GM12878 (cell line): ENCODE measurements around the gene VSTM4. TPM values are rescaled to one million over a fixed set of nuclear protein-coding genes. Genes with fewer than 3 reads are reported as not detected.

ENCODE experiments used
- ATAC-seq: fragments of 200-7000 bp; cut with Tn5 transposase; 3 replicates; pipeline ENCODE4 v1.9.1; 2020; ENCODE audit warnings: mild to moderate bottlenecking, moderate library complexity
- BruUV-seq: library from RNA; stranded (reverse); fragments of 400-500 nt; replicated peaks from 2 replicates; lab custom pipeline; 2021; lab: Mats Ljungman, UMichigan
- CTCF ChIA-PET: fragments of 300-600 bp; sonication (Branson Sonifier 250); formaldehyde crosslinking; extraction: SDS; loops from one replicate; lab custom pipeline; 2021; ENCODE audit warnings: inconsistent platforms; lab: Yijun Ruan, JAX
- POLR2A ChIA-PET: fragments of 350-600 bp; formaldehyde crosslinking; extraction: SDS; loops from one replicate; lab custom pipeline; 2021; ENCODE audit warnings: inconsistent platforms; lab: Charles Lee
- RAD21 ChIA-PET: fragments of 300-600 bp; sonication (Branson Sonifier 250); formaldehyde crosslinking; loops from one replicate; lab custom pipeline; 2023; ENCODE audit warnings: antibody characterized with exemption; ENCODE audit not compliant: unreplicated experiment; lab: Charles Lee
- SMC1A ChIA-PET: fragments of 300-600 bp; sonication (Branson Sonifier 250); formaldehyde crosslinking; loops from one replicate; lab custom pipeline; 2023; ENCODE audit not compliant: unreplicated experiment, uncharacterized antibody; lab: Charles Lee
- DNase-seq: peaks from one replicate; pipeline ENCODE4 v3.0.0-alpha.2; 2011; ENCODE audit warnings: low read depth, low spot score
- FAIRE-seq: peaks from 3 replicates; lab custom pipeline; 2011; peaks lifted over from hg19 to GRCh38; lab: Jason Lieb, UNC
- H2AFZ ChIP-seq: 2 replicates; pipeline ENCODE4 v1.6.0; 2011; ENCODE audit warnings: low read depth, low read length, control low read depth; ENCODE audit not compliant: control insufficient read depth
- H3K27ac ChIP-seq: 2 replicates; pipeline ENCODE4 v1.5.1; 2011; ENCODE audit warnings: control low read depth; ENCODE audit not compliant: control insufficient read depth, insufficient read depth
- H3K27me3 ChIP-seq, 2 experiments: replicated peaks in 1 of 2; 2 replicates each; pipeline versions ENCODE4 v1.6.0 to v1.6.1; 2011; ENCODE audit warnings: low read length in 1 of 2; ENCODE audit not compliant: control insufficient read depth in 2 of 2, insufficient read depth in 2 of 2
- H3K36me3 ChIP-seq, 2 experiments: 2 replicates each; pipeline ENCODE4 v1.5.1; 2011; ENCODE audit warnings: low read length in 1 of 2; ENCODE audit not compliant: control insufficient read depth in 2 of 2, insufficient read depth in 2 of 2
- H3K4me1 ChIP-seq: 2 replicates; pipeline ENCODE4 v1.6.1; 2011; ENCODE audit warnings: mild to moderate bottlenecking, low read length, moderate library complexity, mixed read lengths; ENCODE audit not compliant: control insufficient read depth, insufficient read depth
- H3K4me2 ChIP-seq: 2 replicates; pipeline ENCODE4 v1.6.0; 2011; ENCODE audit warnings: control low read depth; ENCODE audit not compliant: control insufficient read depth, insufficient read depth
- H3K4me3 ChIP-seq: fragments of 200-600 bp; sonication (generic); 2 replicates; pipeline ENCODE4 v1.5.1; 2016
- H3K79me2 ChIP-seq: 2 replicates; pipeline ENCODE4 v1.6.0; 2011; ENCODE audit warnings: low read length; ENCODE audit not compliant: control insufficient read depth, insufficient read depth
- H3K9ac ChIP-seq: 2 replicates; pipeline ENCODE4 v1.8.0; 2011; ENCODE audit warnings: low read length, control low read depth, mixed read lengths; ENCODE audit not compliant: control insufficient read depth, insufficient read depth
- H3K9me3 ChIP-seq: replicated peaks from 3 replicates; pipeline ENCODE4 v1.5.1; 2011; ENCODE audit warnings: mild to moderate bottlenecking, low read length; ENCODE audit not compliant: control insufficient read depth, insufficient read depth
- H4K20me1 ChIP-seq: 2 replicates; pipeline ENCODE4 v1.6.0; 2011; ENCODE audit not compliant: control insufficient read depth, insufficient read depth
- ATF7 ChIP-seq: fragments of 450-650 bp; IDR thresholded peaks from 2 replicates; pipeline ENCODE4 v1.6.1; 2016; ENCODE audit warnings: low read depth, mild to moderate bottlenecking
- EP300 ChIP-seq, 2 experiments: fragments of 150-350 bp in 1 of 2; IDR thresholded peaks; 2 replicates each; pipeline ENCODE4 v1.6.1; 2011 to 2012; ENCODE audit warnings: low read depth in 2 of 2, low read length in 2 of 2, borderline replicate concordance in 1 of 2, improper control_type of control experiment in 1 of 2, inconsistent platforms in 1 of 2; ENCODE audit not compliant: control insufficient read depth in 1 of 2
- IRF4 ChIP-seq: IDR thresholded peaks from 2 replicates; pipeline ENCODE4 v1.6.1; 2011; ENCODE audit warnings: low read depth, low read length
- PML ChIP-seq: IDR thresholded peaks from 2 replicates; pipeline ENCODE4 v1.6.1; 2012; ENCODE audit warnings: low read length, inconsistent platforms
- POLR2A ChIP-seq: IDR thresholded peaks from 2 replicates; pipeline ENCODE4 v1.6.1; 2011; ENCODE audit warnings: low read depth, mild to moderate bottlenecking, low read length
- SIX5 ChIP-seq: IDR thresholded peaks from 2 replicates; pipeline ENCODE4 v1.6.1; 2011; ENCODE audit warnings: mild to moderate bottlenecking, low read depth, low read length, moderate library complexity; ENCODE audit not compliant: severe bottlenecking
- SMAD5 ChIP-seq: IDR thresholded peaks from 2 replicates; pipeline ENCODE4 v1.6.1; 2016; ENCODE audit warnings: antibody characterized with exemption, low read depth
- ZNF217 ChIP-seq: fragments of 450-650 bp; IDR thresholded peaks from 2 replicates; pipeline ENCODE4 v1.6.1; 2017; ENCODE audit warnings: antibody characterized with exemption, mild to moderate bottlenecking
- ZNF687 ChIP-seq: fragments of 450-650 bp; IDR thresholded peaks from 2 replicates; pipeline ENCODE4 v1.6.1; 2017; ENCODE audit warnings: mild to moderate bottlenecking, moderate library complexity
- ZZZ3 ChIP-seq: IDR thresholded peaks from 2 replicates; pipeline ENCODE4 v1.6.1; 2011; ENCODE audit warnings: low read depth; ENCODE audit not compliant: control insufficient read depth, insufficient read length
- WGBS: methylation state at CpG from one replicate; pipeline ENCODE4 v1.1.6; 2016; ENCODE audit warnings: low lambda C conversion rate; ENCODE audit not compliant: insufficient replicate concordance, insufficient coverage; ENCODE audit errors: missing lambda C conversion rate; 5-methylcytosine and 5-hydroxymethylcytosine counted together
- in situ Hi-C: fragments of 300-500 bp; cut with MboI; formaldehyde crosslinking; loops from 9 replicates; pipeline ENCODE4 v1.14.3; 2018; ENCODE audit warnings: mixed read lengths
- intact Hi-C: fragments of 100-400 bp; cut with micrococcal nuclease; formaldehyde crosslinking; loops from one replicate; pipeline ENCODE4 v1.14.2; 2022; ENCODE audit not compliant: unreplicated experiment
- polyA plus RNA-seq, 11 experiments: library from polyadenylated mRNA; depleted of rRNA in 4 of 11; unstranded in 6 of 11; stranded (reverse) in 5 of 11; fragments of >200 nt; fragmentation: Nextera tagmentation in 4 of 11; fragmentation: Illumina TruSeq in 1 of 11; extraction: Ambion mirVana in 4 of 11; extraction: Trizol in 1 of 11; gene quantifications; 1 replicate in 1 of 11; 2 replicates in 10 of 11; pipeline versions ENCODE4 v1.2.1 to v1.2.3, GENCODE V29; 2011 to 2016; ENCODE audit warnings: inconsistent platforms in 2 of 11, missing spikeins in 2 of 11, low read depth in 1 of 11
- total RNA-seq, 4 experiments: library from RNA; depleted of rRNA in 3 of 4; stranded (reverse); fragments of >200 nt in 3 of 4; fragmentation: Illumina TruSeq in 1 of 4; extraction: Trizol in 1 of 4; gene quantifications; 2 replicates each; pipeline versions ENCODE4 v1.2.1 to v1.2.3, GENCODE V29; 2013 to 2021
- TF ChIP-seq, protein P1 (sequence below): fragments of 450-650 bp; IDR thresholded peaks from 2 replicates; pipeline ENCODE4 v1.6.1; 2016; ENCODE audit warnings: mild to moderate bottlenecking, moderate library complexity, borderline replicate concordance

The VSTM4 gene
- total and polyA plus RNA-seq, 10 of the 15 experiments (the other 5 are each of a cell fraction or from before 2014, with no cell fraction given), result 0.01 to 0.14 (median 0.02) TPM; not detected in 7

DNA sequence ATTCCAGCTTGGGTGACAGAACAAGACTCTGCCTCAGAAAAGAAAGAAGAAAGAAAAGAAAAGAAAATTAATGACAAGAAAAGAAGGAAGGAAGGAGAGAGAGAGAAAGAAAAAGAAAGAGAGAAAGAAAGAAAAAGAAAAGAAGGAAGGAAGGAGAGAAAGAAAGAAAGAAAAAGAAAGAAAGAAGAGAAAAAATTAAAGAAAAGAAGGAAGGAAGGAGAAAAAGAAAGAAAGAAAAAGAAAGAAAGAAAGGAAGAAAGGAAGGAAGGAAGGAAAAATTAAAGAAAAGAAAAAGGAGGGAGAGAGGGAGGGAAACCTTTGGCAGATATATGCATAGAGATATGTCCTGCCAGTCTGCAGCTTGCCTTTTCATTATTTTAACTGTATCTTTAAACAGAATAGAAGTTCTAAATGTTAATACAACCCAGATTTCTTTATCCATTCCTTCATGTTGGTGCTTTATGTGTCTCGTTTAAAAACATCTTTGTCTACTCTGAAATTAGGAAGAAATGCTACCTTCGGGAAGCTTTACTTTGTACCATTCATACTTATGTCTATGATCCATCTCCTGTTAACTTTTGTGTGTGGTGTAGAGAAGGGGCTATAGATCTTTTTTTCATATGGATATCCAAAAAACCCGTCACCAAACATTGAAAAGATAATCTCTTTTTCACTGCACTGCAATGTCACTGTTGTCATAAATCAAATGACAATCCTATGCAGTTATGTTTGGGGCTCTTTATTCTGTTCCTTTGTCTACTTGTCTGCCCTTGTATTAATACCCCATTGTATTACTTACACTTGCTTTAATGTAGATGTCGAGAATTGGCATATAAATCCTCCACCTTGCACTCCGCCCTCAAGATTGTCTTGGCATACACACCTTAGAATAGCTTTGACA is 70.8 kb downstream of the VSTM4 start:
- RAD21 ChIA-PET, result no interaction called here
- 21% methylated on average over 5 of the region's 5 CpGs for WGBS
- Histone ChIP-seq H3K4me1 (no peaks in the 10 kb centered on the region), H3K79me2 (no peaks in the 10 kb centered on the region), H3K4me2 (no peak overlapping the region), H3K27me3 (no peaks in the 10 kb centered on the region; a peak in 1 of 4 replicates), H3K9me3 (no peaks in the 10 kb centered on the region), H4K20me1 (no peaks in the 10 kb centered on the region), H3K9ac (no peak overlapping the region), H3K36me3 (no peaks in the 10 kb centered on the region), H2AFZ (no peak overlapping the region), H3K27ac (no peak overlapping the region), H3K4me3 (no peak overlapping the region)
- no peak for ATAC-seq
- SMC1A ChIA-PET, result interaction anchor here (1.0 kb wide), 1 partner anchor 8 kb away, joined by 6 read pairs; no protein-coding TSS in a partner anchor
- intact Hi-C loops (no loop called here), in situ Hi-C loops (no loop called here)
- CTCF ChIA-PET, result interaction anchor here (0.7 kb wide), 1 partner anchor 163 kb away, joined by 3 read pairs; no protein-coding TSS in a partner anchor
- TF ChIP-seq ZNF217 (no peak), IRF4 (no peak), EP300 (IDR thresholded peaks at IDR 0.05; ENCODE audit: borderline replicate concordance in 1 of 2, control insufficient read depth in 1 of 2, low read depth in 2 of 2, low read length in 2 of 2) (no peak), ZNF687 (no peak), SIX5 (no peak), POLR2A (no peak), ZZZ3 (no peak), PML (no peak), ATF7 (no peak), SMAD5 (no peak)
- TF ChIP-seq, protein P1, sequence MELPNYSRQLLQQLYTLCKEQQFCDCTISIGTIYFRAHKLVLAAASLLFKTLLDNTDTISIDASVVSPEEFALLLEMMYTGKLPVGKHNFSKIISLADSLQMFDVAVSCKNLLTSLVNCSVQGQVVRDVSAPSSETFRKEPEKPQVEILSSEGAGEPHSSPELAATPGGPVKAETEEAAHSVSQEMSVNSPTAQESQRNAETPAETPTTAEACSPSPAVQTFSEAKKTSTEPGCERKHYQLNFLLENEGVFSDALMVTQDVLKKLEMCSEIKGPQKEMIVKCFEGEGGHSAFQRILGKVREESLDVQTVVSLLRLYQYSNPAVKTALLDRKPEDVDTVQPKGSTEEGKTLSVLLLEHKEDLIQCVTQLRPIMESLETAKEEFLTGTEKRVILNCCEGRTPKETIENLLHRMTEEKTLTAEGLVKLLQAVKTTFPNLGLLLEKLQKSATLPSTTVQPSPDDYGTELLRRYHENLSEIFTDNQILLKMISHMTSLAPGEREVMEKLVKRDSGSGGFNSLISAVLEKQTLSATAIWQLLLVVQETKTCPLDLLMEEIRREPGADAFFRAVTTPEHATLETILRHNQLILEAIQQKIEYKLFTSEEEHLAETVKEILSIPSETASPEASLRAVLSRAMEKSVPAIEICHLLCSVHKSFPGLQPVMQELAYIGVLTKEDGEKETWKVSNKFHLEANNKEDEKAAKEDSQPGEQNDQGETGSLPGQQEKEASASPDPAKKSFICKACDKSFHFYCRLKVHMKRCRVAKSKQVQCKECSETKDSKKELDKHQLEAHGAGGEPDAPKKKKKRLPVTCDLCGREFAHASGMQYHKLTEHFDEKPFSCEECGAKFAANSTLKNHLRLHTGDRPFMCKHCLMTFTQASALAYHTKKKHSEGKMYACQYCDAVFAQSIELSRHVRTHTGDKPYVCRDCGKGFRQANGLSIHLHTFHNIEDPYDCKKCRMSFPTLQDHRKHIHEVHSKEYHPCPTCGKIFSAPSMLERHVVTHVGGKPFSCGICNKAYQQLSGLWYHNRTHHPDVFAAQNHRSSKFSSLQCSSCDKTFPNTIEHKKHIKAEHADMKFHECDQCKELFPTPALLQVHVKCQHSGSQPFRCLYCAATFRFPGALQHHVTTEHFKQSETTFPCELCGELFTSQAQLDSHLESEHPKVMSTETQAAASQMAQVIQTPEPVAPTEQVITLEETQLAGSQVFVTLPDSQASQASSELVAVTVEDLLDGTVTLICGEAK, result no peak
- no TSS peak for BruUV-seq
- POLR2A ChIA-PET, result no interaction called here
- no peak for DNase-seq
- FAIRE-seq, result no peak
